Measurements from ENCODE around the gene COL24A1. TPM values are rescaled to one million over a fixed set of nuclear protein-coding genes. Genes with fewer than 3 reads are reported as not detected.
"Not testable (repeated sequence)": the region's sequence is repeated elsewhere in the genome, so short reads cannot be mapped to it uniquely, and the experiment has no call there.

COL24A1 gene
- total and polyA plus RNA-seq, 7 donors = 0.03 to 1.3 (median 0.13) TPM

- TF ChIP-seq CTCF (IDR thresholded peaks at IDR 0.05) = no peak
- Histone ChIP-seq H3K4me3 (no peak overlapping the region), H3K27me3 (ENCODE audit: insufficient read depth in 3 of 3, low read length in 2 of 3) (no peaks in the 10 kb centered on the region), H3K27ac (no peak overlapping the region), H3K4me1 (no peaks in the 10 kb centered on the region), H3K36me3 (ENCODE audit: insufficient read depth in 1 of 2, low read depth in 1 of 2) (no peaks in the 10 kb centered on the region), H3K9me3 (no peaks in the 10 kb centered on the region)
- 54 to 78% (median 63%) methylated on average over 1 of the region's 1 CpG for WGBS, 3 donors
- intact Hi-C loops (cut with DNase I) = no loop called here
- ATAC-seq (no peak), DNase-seq (no peak)
These were observed 291.8 kb downstream of the COL24A1 start for GRCh38 chr1:85864727-85865126.

GRCh38 chr1:85863639-85864038, 292.9 kb downstream of the COL24A1 start:
- intact Hi-C loops (cut with DNase I); H3K4me3 ChIP-seq: not testable (repeated sequence)
- 87 to 96% (median 91%) methylated on average over 1 of the region's 1 CpG for whole genome bisulfite sequencing, 3 donors

GRCh38 chr1:85862456-85862855, 294.1 kb downstream of the COL24A1 start:
- Histone ChIP-seq H3K27ac (no peak overlapping the region), H3K36me3 (ENCODE audit: insufficient read depth in 1 of 2, low read depth in 1 of 2) (no peaks in the 10 kb centered on the region), H3K9me3 (no peaks in the 10 kb centered on the region), H3K27me3 (ENCODE audit: insufficient read depth in 3 of 3, low read length in 2 of 3) (no peaks in the 10 kb centered on the region), H3K4me1 (no peaks in the 10 kb centered on the region), H3K4me3 (no peak overlapping the region)
- no peak for DNase-seq
- intact Hi-C loops (cut with DNase I) = no loop called here
- TF ChIP-seq CTCF (IDR thresholded peaks at IDR 0.05) = no peak
- ATAC-seq = no peak
- WGBS, 3 donors = 19 to 42% (median 32%) methylated on average over 1 of the region's 1 CpG

More at GRCh38 chr1:85863639-85864038, 292.9 kb downstream of the COL24A1 start:
- not testable (repeated sequence) for H3K36me3 ChIP-seq (ENCODE audit: insufficient read depth in 1 of 2, low read depth in 1 of 2); ATAC-seq; DNase-seq; H3K27ac ChIP-seq; H3K9me3 ChIP-seq; H3K27me3 ChIP-seq (ENCODE audit: insufficient read depth in 3 of 3, low read length in 2 of 3); H3K4me1 ChIP-seq

- intact Hi-C loops (cut with DNase I) = no loop called here
- Histone ChIP-seq H3K36me3 (ENCODE audit: insufficient read depth in 1 of 2, low read depth in 1 of 2) (no peaks in the 10 kb centered on the region), H3K4me1 (no peaks in the 10 kb centered on the region), H3K27ac (no peak overlapping the region), H3K27me3 (ENCODE audit: insufficient read depth in 3 of 3, low read length in 2 of 3) (no peaks in the 10 kb centered on the region), H3K4me3 (no peak overlapping the region), H3K9me3 (no peaks in the 10 kb centered on the region)
- no peak for ATAC-seq
- TF ChIP-seq CTCF (IDR thresholded peaks at IDR 0.05) = no peak
- DNase-seq = no peak
These were observed 298.6 kb downstream of the COL24A1 start for GRCh38 chr1:85857991-85858390.

GRCh38 chr1:85850238-85850637, 306.3 kb downstream of the COL24A1 start:
- 50 to 56% (median 55%) methylated on average over 2 of the region's 2 CpGs for WGBS, 3 donors
- Histone ChIP-seq H3K27ac (no peak overlapping the region), H3K27me3 (ENCODE audit: insufficient read depth in 3 of 3, low read length in 2 of 3) (no peaks in the 10 kb centered on the region), H3K9me3 (no peaks in the 10 kb centered on the region), H3K36me3 (ENCODE audit: insufficient read depth in 1 of 2, low read depth in 1 of 2) (no peaks in the 10 kb centered on the region), H3K4me1 (no peaks in the 10 kb centered on the region), H3K4me3 (no peak overlapping the region)
- no peak for TF ChIP-seq CTCF (IDR thresholded peaks at IDR 0.05)
- intact Hi-C loops (cut with DNase I) = no loop called here
- DNase-seq (no peak), ATAC-seq (no peak)

Measured in psoas muscle (tissue), 8 donors.